NCI-H128 (cell line): ENCODE measurements around the gene MAK.
A peak's percentile ranks its signal among the peaks of the same experiment; 100 is the strongest.
"Not testable (repeated sequence)": the region's sequence is repeated elsewhere in the genome, so short reads cannot be mapped to it uniquely, and the experiment has no call there.

Source experiments
- DNase-seq: peaks from one replicate; lab custom pipeline; 2025; ENCODE audit not compliant: unreplicated experiment; lab: John Stamatoyannopoulos, UW

Gene MAK

GRCh38 chr6:10779076-10779475 lies 59.3 kb downstream of the MAK start:
- DNase-seq = no peak

DNA sequence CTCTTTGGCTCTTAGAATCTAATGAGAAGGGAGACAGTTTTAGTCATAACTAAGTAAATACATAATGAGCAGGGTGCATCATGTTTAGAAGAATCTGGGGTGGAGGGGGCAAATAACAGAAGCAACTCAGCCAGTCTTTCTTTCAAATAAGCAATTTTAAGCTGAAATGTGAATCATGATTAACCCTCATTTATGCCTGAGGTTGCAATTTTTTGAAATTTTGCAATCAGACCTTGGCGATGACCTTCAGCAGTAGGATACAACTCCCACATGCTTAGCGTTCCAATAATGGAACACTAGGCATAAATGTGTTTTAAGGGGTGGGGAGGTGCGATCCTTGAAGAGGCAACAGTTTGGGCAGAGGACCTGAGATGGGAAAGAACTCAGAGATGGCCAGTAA lies 60.1 kb downstream of the MAK start:
- DNase-seq = no peak

DNA sequence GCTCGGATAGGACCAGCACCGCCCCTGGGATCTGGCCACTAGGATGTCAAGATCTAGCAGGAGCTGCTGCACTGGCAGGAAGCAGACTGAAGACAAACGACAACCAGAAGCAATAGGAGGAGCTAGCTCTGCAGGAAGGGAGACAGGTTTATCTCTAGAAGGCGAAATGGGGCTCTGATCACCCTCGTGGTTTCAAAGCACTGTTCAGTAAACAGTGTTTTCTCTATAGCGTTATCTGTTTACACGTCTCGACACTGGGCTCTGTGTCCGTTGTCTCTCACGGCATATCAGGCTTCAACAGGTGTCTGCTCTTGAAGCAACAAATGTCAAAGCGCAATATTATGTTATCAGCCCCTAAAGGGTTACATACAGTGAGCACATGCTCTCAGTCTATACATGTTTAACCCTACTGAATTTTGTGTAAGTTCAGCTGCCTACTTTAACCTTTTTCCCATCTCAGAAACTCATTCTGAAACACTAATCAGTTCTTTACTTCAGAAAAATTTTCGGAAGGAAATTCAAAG lies 66.9 kb downstream of the MAK start:
- DNase-seq = no peak

GRCh38 chr6:10769419-10769818 lies 68.9 kb downstream of the MAK start:
- no peak for DNase-seq

DNA sequence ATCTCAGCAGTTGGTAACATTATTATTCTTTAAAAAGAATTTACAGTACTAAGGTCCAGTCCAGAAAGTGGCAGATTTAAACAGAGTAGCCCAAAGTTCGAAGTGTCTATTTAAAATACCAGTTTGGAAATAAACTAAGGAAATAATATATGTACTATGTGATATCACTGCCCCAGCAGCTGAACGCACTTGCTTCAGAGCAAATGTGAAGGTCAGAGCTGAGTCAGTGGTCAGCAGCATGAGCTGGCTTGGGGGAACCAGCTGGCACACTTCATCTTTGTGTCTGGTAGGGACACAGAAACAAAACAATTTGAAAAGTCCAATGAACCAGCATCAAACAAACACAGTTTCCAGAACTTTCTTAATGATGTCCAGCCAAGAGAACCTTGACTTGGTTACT lies 75.3 kb downstream of the MAK start:
- DNase-seq = no peak

GRCh38 chr6:10759884-10760329 lies 78.4 kb downstream of the MAK start:
- no peak for DNase-seq

DNA sequence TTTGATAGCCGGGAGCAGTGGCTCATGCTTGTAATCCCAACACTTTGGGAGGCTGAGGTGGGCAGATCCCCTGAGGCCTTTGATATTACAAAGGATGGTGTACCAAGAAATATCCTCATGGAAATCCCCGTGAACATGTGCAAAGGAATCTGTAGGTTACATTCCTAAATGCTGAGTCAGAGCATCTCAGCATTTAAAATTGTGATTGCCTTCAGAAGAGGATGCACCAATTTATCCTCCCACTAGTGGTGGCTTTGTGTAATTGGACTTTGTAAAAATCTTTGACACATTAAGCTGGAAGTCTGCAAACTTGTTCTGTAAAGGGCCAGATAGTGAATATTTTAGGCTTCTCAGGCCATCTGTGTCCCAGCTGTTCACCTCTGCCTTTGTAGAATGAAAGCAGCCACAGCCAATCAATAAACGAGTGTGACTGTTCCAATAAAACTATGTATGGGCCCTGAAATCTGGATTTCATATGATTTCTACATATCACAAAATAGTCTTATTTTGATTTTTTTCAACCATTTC lies 79.0 kb downstream of the MAK start:
- DNase-seq = no peak

GRCh38 chr6:10756085-10756484 lies 82.3 kb downstream of the MAK start:
- DNase-seq = no peak

DNA sequence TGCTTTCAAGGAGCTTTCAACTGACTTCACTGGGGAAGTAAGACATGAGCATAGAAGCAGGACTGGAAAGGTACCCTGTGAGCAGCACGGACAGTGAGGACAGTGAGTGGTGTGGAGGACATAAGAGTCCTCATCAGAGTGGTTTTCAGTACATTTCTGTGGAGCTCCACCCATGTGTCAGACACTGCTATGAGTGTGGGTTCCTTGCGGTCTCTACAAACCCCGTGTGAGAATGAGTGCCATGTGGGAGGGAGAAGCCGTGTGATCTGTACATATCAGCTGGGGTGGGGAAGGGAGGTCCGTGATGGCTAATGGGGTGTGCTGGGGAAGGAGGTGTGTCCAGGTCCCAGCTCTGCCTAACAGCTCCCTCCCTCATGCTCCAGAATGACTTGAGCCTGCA lies 86.6 kb downstream of the MAK start:
- not testable (repeated sequence) for DNase-seq

DNA sequence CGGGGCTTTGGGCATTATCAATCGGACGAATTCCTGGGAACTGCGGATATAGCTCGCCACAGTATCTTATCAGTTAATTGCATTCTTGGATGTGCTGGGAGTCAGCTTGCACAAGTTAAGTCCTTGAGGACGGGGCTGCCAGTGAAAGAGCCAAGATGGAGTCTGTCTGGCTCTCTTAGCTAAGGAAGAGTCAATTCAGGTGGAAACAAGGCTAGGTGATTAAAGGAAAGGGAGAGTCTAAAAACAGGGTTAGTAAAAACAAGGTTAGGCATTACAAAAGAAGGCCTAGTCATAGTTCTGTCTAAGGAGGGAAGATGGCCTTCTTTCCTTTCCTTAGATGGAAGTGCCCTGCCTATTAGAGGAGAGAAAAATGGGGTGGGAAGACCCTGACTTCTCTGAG lies 87.8 kb downstream of the MAK start:
- DNase-seq = not testable (repeated sequence)

DNA sequence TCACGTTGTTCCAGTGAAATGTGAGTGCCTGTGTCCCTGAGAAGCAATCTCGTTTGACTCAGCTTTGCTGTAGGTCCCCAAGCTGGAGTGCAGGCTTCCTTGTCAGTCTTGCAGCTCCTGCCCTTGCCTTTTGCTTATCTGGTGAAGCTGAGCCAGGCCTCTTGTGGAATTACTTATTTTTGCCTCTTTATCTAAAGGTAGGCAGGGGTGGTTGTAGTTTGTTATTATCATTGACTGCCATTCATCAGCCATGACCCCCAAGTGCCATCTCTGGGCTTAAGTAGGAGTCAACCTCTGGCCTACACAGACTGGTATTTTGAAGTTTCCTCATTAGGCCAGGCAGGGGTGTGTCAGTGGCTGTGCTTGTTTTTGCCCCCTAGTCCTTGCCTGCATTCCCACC lies 88.6 kb downstream of the MAK start:
- DNase-seq = no peak

- DNase-seq = peak; percentile 99
Observed at GRCh38 chr6:10747251-10747972, 90.9 kb downstream of the MAK start, which contains the start of gene TMEM14B. Gene TMEM14B, plus strand, starts transcription at chr6:10747805. Its CDS starts 1,441 bp downstream, at chr6:10749246.

DNA sequence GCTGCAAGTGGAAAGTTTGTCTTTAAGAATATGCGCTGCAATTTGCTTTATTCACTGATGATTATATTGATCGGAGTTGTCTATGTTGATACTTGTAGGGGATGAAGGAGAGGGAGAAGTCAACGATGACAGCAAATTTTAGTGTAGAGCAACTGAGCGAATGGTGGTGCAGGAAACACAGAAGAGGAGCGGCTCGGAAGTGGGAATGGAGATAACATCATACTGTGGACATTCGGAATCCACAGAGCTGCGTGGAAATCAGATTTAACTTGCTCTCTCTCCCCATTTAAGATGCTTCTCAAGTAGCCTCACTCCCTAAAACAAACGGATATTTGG lies 91.5 kb downstream of the MAK start:
- no peak for DNase-seq

- no peak for DNase-seq
Observed at GRCh38 chr6:10745116-10745515, 93.2 kb downstream of the MAK start.

GRCh38 chr6:10743515-10743914 lies 94.8 kb downstream of the MAK start:
- no peak for DNase-seq

GRCh38 chr6:10742251-10742650 lies 96.1 kb downstream of the MAK start:
- no peak for DNase-seq

GRCh38 chr6:10741643-10742042 lies 96.7 kb downstream of the MAK start:
- DNase-seq = not testable (repeated sequence)

DNA sequence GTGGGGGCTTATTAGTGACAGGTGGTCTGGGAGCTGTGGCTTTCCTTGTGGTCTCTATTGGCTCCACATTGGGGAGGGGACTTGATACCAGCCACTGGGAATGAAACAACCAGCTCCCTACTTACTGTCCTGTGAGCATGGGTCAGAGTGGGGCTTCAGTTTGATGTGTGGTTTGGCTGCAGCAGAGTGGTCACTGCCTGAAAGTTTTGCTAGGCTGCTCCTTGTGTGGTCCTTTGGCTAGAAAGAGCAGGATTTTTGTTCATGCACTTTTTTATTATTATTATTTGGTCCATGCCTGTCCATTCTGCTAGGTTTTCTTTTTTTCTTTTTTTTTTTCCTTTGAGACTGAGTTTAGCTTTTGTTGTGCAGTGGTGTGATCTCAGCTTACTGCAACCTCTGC lies 98.3 kb downstream of the MAK start:
- no peak for DNase-seq

- DNase-seq = no peak
Observed at GRCh38 chr6:10736731-10737130, 101.6 kb downstream of the MAK start.

GRCh38 chr6:10733863-10734262 lies 104.5 kb downstream of the MAK start:
- DNase-seq = no peak

DNA sequence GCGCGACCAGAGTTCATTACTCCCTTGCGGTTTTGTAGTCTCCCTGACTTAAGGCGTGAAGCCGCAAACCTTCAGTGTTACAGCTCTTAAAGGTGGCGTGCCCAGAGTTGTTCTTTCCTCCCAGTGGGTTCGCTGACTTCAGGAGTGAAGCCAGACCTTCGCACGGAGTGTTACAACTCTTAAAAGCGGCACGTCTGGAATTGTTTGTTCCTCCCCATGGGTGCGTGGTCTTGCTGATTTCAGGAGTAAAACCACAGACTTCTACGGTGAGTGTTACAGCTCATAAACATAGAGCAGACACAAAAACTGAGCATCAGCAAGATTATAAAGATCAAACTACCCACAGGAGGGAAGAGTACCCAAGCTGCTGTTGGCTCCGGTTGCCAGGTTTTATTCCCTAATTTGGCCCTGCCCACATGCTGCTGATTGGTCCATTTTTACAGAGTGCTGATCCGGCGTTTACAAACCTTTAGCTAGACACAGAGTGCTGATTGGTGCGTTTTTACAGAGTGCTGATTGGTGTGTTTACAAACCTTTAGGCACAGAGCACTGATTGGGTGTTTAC lies 105.1 kb downstream of the MAK start:
- no peak for DNase-seq

DNA sequence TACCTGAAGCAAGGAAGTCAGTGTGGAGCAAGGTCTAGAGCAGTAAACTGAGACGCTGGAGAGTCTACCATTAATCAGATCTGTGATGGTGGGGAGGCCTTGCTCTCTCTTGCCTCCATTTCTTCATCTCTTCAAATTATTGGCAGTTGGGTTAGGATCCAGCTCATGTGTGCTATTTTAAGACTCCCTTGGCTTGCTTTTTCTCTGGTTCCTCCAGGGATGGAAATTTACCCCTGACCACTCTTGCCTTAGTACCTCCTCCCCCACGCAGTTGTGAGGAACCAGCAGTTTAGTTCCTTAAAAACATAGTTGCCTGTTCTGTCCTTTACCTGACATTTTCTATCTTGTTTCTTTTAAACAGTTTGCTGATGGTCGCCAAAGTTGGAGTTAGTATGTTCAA lies 108.1 kb downstream of the MAK start:
- no peak for DNase-seq
